K562 (cell line): ENCODE measurements around the gene MYO18B. TPM values are rescaled to one million over a fixed set of nuclear protein-coding genes. Genes with fewer than 3 reads are reported as not detected.

ENCODE experiments used
- ELF1 ChIP-seq: fragments of 200-800 bp; sonication (Bioruptor generic); IDR thresholded peaks from 2 replicates; pipeline ENCODE4 v1.6.1; 2016; ENCODE audit warnings: missing genetic modification characterization, missing compliant biosample characterization
- ETS2 ChIP-seq: IDR thresholded peaks from 2 replicates; pipeline ENCODE4 v1.6.1; 2016; ENCODE audit warnings: borderline replicate concordance, missing genetic modification characterization, mild to moderate bottlenecking, moderate library complexity, missing compliant biosample characterization; ENCODE audit not compliant: poor library complexity, severe bottlenecking
- MBD1 ChIP-seq: fragments of 250-450 bp; sonication (Bioruptor Pico); IDR thresholded peaks from 2 replicates; pipeline ENCODE4 v1.8.0; 2022; ENCODE audit warnings: inconsistent platforms
- NR2F6 ChIP-seq: fragments of 450-650 bp; formaldehyde crosslinking; IDR thresholded peaks from 2 replicates; pipeline ENCODE4 v1.4.0; 2020; ENCODE audit warnings: mild to moderate bottlenecking
- SREBF2 ChIP-seq: sonication (generic); formaldehyde crosslinking; IDR thresholded peaks from 2 replicates; pipeline ENCODE4 v1.4.0; 2020; ENCODE audit warnings: mild to moderate bottlenecking, missing genetic modification reagents
- TAF15 ChIP-seq: fragments of 200-400 bp; formaldehyde crosslinking; IDR thresholded peaks from 2 replicates; pipeline ENCODE4 v1.6.1; 2017; ENCODE audit warnings: mild to moderate bottlenecking, low read depth, low read length, moderate library complexity
- TCF3 ChIP-seq: sonication (generic); formaldehyde crosslinking; IDR thresholded peaks from 2 replicates; pipeline ENCODE4 v1.4.0; 2020; ENCODE audit warnings: mild to moderate bottlenecking, missing genetic modification reagents
- ZBTB2 ChIP-seq: fragments of 450-650 bp; IDR thresholded peaks from 2 replicates; pipeline ENCODE4 v1.6.1; 2016; ENCODE audit warnings: antibody characterized with exemption
- ZFP91 ChIP-seq: sonication (generic); formaldehyde crosslinking; IDR thresholded peaks from 2 replicates; pipeline ENCODE4 v1.8.0; 2022; ENCODE audit warnings: mild to moderate bottlenecking, missing genetic modification reagents
- ZNF224 ChIP-seq: sonication (generic); formaldehyde crosslinking; IDR thresholded peaks from 2 replicates; pipeline ENCODE4 v1.8.0; 2022; ENCODE audit warnings: mild to moderate bottlenecking, missing genetic modification reagents
- ZNF277 ChIP-seq: fragments of 250-450 bp; sonication (Bioruptor Pico); IDR thresholded peaks from 2 replicates; pipeline ENCODE4 v1.8.0; 2022; ENCODE audit warnings: inconsistent platforms, mild to moderate bottlenecking, moderate library complexity, borderline replicate concordance
- ZNF347 ChIP-seq: fragments of 450-650 bp; formaldehyde crosslinking; IDR thresholded peaks from 2 replicates; pipeline ENCODE4 v1.4.0; 2020; ENCODE audit warnings: low read depth, mild to moderate bottlenecking, moderate library complexity
- ZNF407 ChIP-seq: fragments of 450-650 bp; IDR thresholded peaks from 2 replicates; pipeline ENCODE4 v1.6.1; 2016; ENCODE audit warnings: low read depth
- polyA plus RNA-seq, 8 experiments: library from polyadenylated mRNA; depleted of rRNA in 4 of 8; stranded (reverse) in 5 of 8; unstranded in 3 of 8; fragments of >200 nt; fragmentation: Nextera tagmentation in 2 of 8; fragmentation: Illumina TruSeq in 1 of 8; extraction: Ambion mirVana in 2 of 8; extraction: Trizol in 1 of 8; gene quantifications; 2 replicates each; pipeline versions ENCODE4 v1.2.1 to v1.2.3, GENCODE V29; 2011 to 2014; ENCODE audit warnings: inconsistent platforms in 1 of 8, missing spikeins in 1 of 8
- total RNA-seq, 7 experiments: library from RNA; depleted of rRNA in 6 of 7; stranded (reverse); fragments of >200 nt in 6 of 7; fragmentation: Illumina TruSeq in 2 of 7; extraction: Trizol in 2 of 7; gene quantifications; 2 replicates each; pipeline versions ENCODE4 v1.2.1 to v1.2.3, GENCODE V29; 2011 to 2021; ENCODE audit warnings: low replicate concordance in 1 of 7

The MYO18B gene
- total and polyA plus RNA-seq, 9 of the 15 experiments (the other 6 are each of a cell fraction or from before 2014, with no cell fraction given): 0.06 to 7.0 (median 4.3) TPM

GRCh38 chr22:25726241-25726640 lies 15.7 kb upstream of the MYO18B start (continued):
- TF ChIP-seq ZNF277 (CRISPR knock-in tag) (no peak), NR2F6 (CRISPR knock-in tag) (no peak), ELF1 (tag) (no peak), ETS2 (tag) (no peak), TCF3 (CRISPR knock-in tag) (peak; percentile 80), ZFP91 (CRISPR knock-in tag) (no peak), ZNF407 (no peak), ZNF224 (CRISPR knock-in tag) (no peak), ZBTB2 (no peak), TAF15 (no peak), SREBF2 (no peak), ZNF347 (CRISPR knock-in tag) (no peak), MBD1 (CRISPR knock-in tag) (no peak)
